ENCODE measurements around the gene CASP5.

DNA sequence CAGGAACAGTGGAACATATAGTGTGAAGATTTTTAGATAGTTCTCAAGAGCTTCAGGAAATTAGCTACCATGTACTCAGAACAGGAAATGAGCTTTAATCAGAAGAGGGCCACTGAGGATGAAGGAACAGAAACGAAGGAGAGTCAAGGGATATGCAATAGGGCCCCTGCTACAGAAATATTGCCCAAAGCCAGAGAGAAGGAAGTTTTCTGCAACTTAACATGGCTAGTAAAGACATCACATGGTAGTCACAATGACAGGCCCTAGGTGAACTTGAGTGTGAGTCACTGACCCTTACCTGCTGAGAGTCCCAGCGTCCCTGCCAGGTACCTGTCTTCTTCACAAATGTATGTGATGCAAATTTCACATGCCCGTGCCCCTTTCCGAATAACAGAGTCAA is 47.3 kb upstream of the CASP5 start:
- no peak for TF ChIP-seq POLR2AphosphoS5 (IDR thresholded peaks at IDR 0.05; ENCODE audit: low read depth, low read length)
- no peak for TF ChIP-seq POLR2A (IDR thresholded peaks at IDR 0.05; ENCODE audit: low read depth, low read length)

All from GM12892 (cell line).